Natural killer cell (primary cell): ENCODE data around the gene KRT7. TPM values are rescaled to one million over a fixed set of nuclear protein-coding genes. Genes with fewer than 3 reads are reported as not detected.

Experiments used
- ATAC-seq, 3 donors: fragments of 150-1000 bp in 2 of 3; fragments of 200-7000 bp in 1 of 3; cut with Tn5 transposase; 1 replicate in 1 of 3; 2 replicates in 2 of 3; pipeline ENCODE4 v1.10.0; 2021; ENCODE audit warnings: mild to moderate bottlenecking in 2 of 3, moderate library complexity in 2 of 3
- DNase-seq, 2 donors: peaks; one replicate each; pipeline versions ENCODE4 v3.0.0 to v3.0.0-alpha.2; 2013 to 2021; ENCODE audit warnings: mixed read lengths in 1 of 2
- H3K27ac ChIP-seq: one replicate; pipeline ENCODE4 v1.5.1; 2013; ENCODE audit warnings: mild to moderate bottlenecking, low read length
- H3K27me3 ChIP-seq: one replicate; pipeline ENCODE4 v1.6.1; 2013; ENCODE audit warnings: low read length; ENCODE audit not compliant: control insufficient read depth, insufficient read depth
- H3K36me3 ChIP-seq: one replicate; pipeline ENCODE4 v1.6.1; 2013; ENCODE audit warnings: low read length; ENCODE audit not compliant: control insufficient read depth, insufficient read depth
- H3K4me1 ChIP-seq: one replicate; pipeline ENCODE4 v1.6.1; 2013; ENCODE audit warnings: low read length; ENCODE audit not compliant: control insufficient read depth, insufficient read depth
- H3K4me3 ChIP-seq: one replicate; pipeline ENCODE4 v1.5.1; 2013; ENCODE audit warnings: low read length
- H3K9me3 ChIP-seq: one replicate; pipeline ENCODE4 v1.6.1; 2013; ENCODE audit warnings: low read length; ENCODE audit not compliant: control insufficient read depth, insufficient read depth
- H3K27ac Mint-ChIP-seq, 2 donors: one replicate each; pipeline ENCODE4 v1.8.0; 2022; ENCODE audit warnings: mild to moderate bottlenecking in 2 of 2, mixed read lengths in 2 of 2, moderate library complexity in 1 of 2
- H3K27me3 Mint-ChIP-seq, 2 donors: one replicate each; pipeline ENCODE4 v1.8.0; 2022; ENCODE audit warnings: low read depth in 2 of 2, mixed read lengths in 2 of 2
- H3K36me3 Mint-ChIP-seq: one replicate; pipeline ENCODE4 v1.8.0; 2022; ENCODE audit warnings: mixed read lengths
- H3K4me1 Mint-ChIP-seq, 2 donors: one replicate each; pipeline ENCODE4 v1.8.0; 2022; ENCODE audit warnings: mixed read lengths in 2 of 2
- H3K4me3 Mint-ChIP-seq: one replicate; pipeline ENCODE4 v1.8.0; 2022; ENCODE audit warnings: mild to moderate bottlenecking, moderate library complexity, mixed read lengths
- H3K9me3 Mint-ChIP-seq, 2 donors: one replicate each; pipeline ENCODE4 v1.8.0; 2022; ENCODE audit warnings: mixed read lengths in 2 of 2
- CTCF ChIP-seq: fragments of 200-600 bp; IDR thresholded peaks from one replicate; pipeline ENCODE4 v1.8.0; 2022; ENCODE audit warnings: antibody characterized with exemption
- WGBS: methylation state at CpG from one replicate; pipeline ENCODE4 v1.1.7; 2013; ENCODE audit warnings: missing lambda C conversion rate; ENCODE audit not compliant: insufficient coverage; 5-methylcytosine and 5-hydroxymethylcytosine counted together
- intact Hi-C: fragments of 100-400 bp; cut with micrococcal nuclease; formaldehyde crosslinking; loops from one replicate; pipeline ENCODE4 v1.14.2; 2022
- total RNA-seq, 4 donors: library from RNA; stranded (reverse); fragments of 120-200 nt in 1 of 4; gene quantifications; one replicate each; pipeline versions ENCODE4 v1.2.3 to v1.2.4, GENCODE V29; 2013 to 2022

KRT7 gene
- total RNA-seq, 3 donors from 2014 or later (not counting 1 experiment from before 2014, with no cell fraction given) = 0.54 TPM; not detected in 2

GRCh38 chr12:52291267-52291935, 58.4 kb downstream of the KRT7 start, which contains the start of gene KRT81:
Gene KRT81, minus strand, starts transcription at chr12:52291534. Its CDS starts 69 bp downstream, at chr12:52291465.
- intact Hi-C loops = no loop called here
- no peaks in the 10 kb centered on the region for H3K36me3 ChIP-seq
- Mint-ChIP-seq H3K27ac (no peak within 1 kb of the TSS), H3K27me3 (peaks cover 0 to 9% of the 10 kb centered on the region in 2 donors), H3K4me3 (no peak within 1 kb of the TSS), H3K36me3 (no peaks in the 10 kb centered on the region), H3K9me3 (no peaks in the 10 kb centered on the region), H3K4me1 (peaks cover 52 to 58% of the 10 kb centered on the region in 2 donors)
- no peaks in the 10 kb centered on the region for H3K27me3 ChIP-seq
- H3K9me3 ChIP-seq = no peaks in the 10 kb centered on the region
- peaks cover 28% of the 10 kb centered on the region for H3K4me1 ChIP-seq
- H3K4me3 ChIP-seq = no peak within 1 kb of the TSS
- WGBS = 86% methylated on average over 23 of the region's 32 CpGs
- ATAC-seq (no peak), DNase-seq (no peak)
- no peak for TF ChIP-seq CTCF
- no peak within 1 kb of the TSS for H3K27ac ChIP-seq

GRCh38 chr12:52293926-52294325, 60.9 kb downstream of the KRT7 start:
- Mint-ChIP-seq H3K27me3 (peaks cover 0 to 5% of the 10 kb centered on the region in 2 donors), H3K9me3 (no peaks in the 10 kb centered on the region), H3K4me1 (peaks cover 33 to 34% of the 10 kb centered on the region in 2 donors), H3K4me3 (no peak overlapping the region), H3K36me3 (no peaks in the 10 kb centered on the region), H3K27ac (no peak overlapping the region)
- H3K36me3 ChIP-seq = no peaks in the 10 kb centered on the region
- DNase-seq (no peak), ATAC-seq (no peak)
- H3K4me1 ChIP-seq = peaks cover 8% of the 10 kb centered on the region
- 100% methylated on average over 1 of the region's 1 CpG for WGBS
- no peaks in the 10 kb centered on the region for H3K27me3 ChIP-seq
- TF ChIP-seq CTCF = no peak
- intact Hi-C loops = no loop called here
- H3K9me3 ChIP-seq = no peaks in the 10 kb centered on the region
- no peak overlapping the region for H3K27ac ChIP-seq
- H3K4me3 ChIP-seq = no peak overlapping the region

GRCh38 chr12:52294803-52295202, 61.8 kb downstream of the KRT7 start:
- Histone ChIP-seq H3K36me3 (no peaks in the 10 kb centered on the region), H3K9me3 (no peaks in the 10 kb centered on the region), H3K4me3 (no peak overlapping the region), H3K27me3 (no peaks in the 10 kb centered on the region), H3K27ac (no peak overlapping the region), H3K4me1 (peaks cover 8% of the 10 kb centered on the region)
- no peaks in the 10 kb centered on the region for H3K9me3 Mint-ChIP-seq
- no peak for DNase-seq
- H3K27ac Mint-ChIP-seq = no peak overlapping the region
- no peaks in the 10 kb centered on the region for H3K36me3 Mint-ChIP-seq
- no peak overlapping the region for H3K4me3 Mint-ChIP-seq
- peaks cover 33 to 34% of the 10 kb centered on the region in 2 donors for H3K4me1 Mint-ChIP-seq
- intact Hi-C loops = no loop called here
- WGBS = 25% methylated on average over 1 of the region's 1 CpG
- H3K27me3 Mint-ChIP-seq = peaks cover 0 to 5% of the 10 kb centered on the region in 2 donors
- no peak for TF ChIP-seq CTCF
- peak in 1 of 3 donors; percentile 66 for ATAC-seq

GRCh38 chr12:52295663-52296062, 62.6 kb downstream of the KRT7 start:
- DNase-seq (no peak), ATAC-seq (peak in 2 of 3 donors; percentile 44 to 50)
- Histone ChIP-seq H3K4me3 (no peak overlapping the region), H3K4me1 (peaks cover 8% of the 10 kb centered on the region), H3K27ac (no peak overlapping the region), H3K27me3 (no peaks in the 10 kb centered on the region), H3K9me3 (no peaks in the 10 kb centered on the region), H3K36me3 (no peaks in the 10 kb centered on the region)
- 83% methylated on average over 1 of the region's 1 CpG for WGBS
- H3K4me1 Mint-ChIP-seq = peaks cover 33 to 34% of the 10 kb centered on the region in 2 donors
- no peaks in the 10 kb centered on the region for H3K9me3 Mint-ChIP-seq
- no peak overlapping the region for H3K4me3 Mint-ChIP-seq
- peaks cover 0 to 5% of the 10 kb centered on the region in 2 donors for H3K27me3 Mint-ChIP-seq
- no peak for TF ChIP-seq CTCF
- intact Hi-C loops = no loop called here
- no peak overlapping the region for H3K27ac Mint-ChIP-seq
- no peaks in the 10 kb centered on the region for H3K36me3 Mint-ChIP-seq
